ENCODE measurements around the gene JMJD6.
A peak's percentile ranks its signal among the peaks of the same experiment; 100 is the strongest.
"Not testable (repeated sequence)": the region's sequence is repeated elsewhere in the genome, so short reads cannot be mapped to it uniquely, and the experiment has no call there.

Gene JMJD6

DNA sequence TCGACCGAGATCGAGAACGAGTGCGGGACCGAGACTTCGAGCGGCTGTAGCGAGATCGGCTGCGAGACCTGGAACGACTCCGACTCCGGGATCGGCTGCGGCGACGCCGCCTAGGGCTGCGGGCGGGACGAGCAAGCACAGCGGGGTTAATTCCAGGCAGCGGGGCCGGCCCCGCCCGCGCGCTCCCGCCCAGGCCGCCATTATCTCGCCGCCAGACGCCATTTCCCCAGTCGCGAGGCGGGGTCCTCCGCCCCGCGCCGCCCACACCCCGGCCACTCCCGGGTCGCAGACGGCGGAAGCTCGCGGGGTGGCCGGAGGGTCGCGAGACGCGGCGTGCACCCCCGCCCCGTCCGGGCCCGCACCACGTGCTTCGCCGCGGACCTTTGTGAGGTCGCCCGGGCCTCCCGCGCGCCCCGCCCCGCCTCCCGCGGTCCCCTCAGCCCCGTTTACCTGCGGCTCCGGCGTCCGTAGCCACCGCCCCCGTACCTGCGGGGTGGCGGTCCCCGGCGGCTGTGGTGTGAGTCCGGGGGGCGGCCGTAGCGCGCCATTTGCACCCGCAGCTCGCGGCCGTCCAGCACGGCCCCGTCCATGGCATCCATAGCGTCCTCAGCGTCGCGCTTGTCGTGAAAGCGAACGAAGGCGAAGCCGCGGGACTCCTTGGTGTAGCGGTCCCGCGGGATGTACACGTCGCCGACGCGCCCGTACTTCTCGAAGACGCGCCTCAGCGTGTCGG is 10.1 kb upstream of the JMJD6 start:
- DNase-seq (ENCODE audit: low read depth), result peak; percentile 62

DNA sequence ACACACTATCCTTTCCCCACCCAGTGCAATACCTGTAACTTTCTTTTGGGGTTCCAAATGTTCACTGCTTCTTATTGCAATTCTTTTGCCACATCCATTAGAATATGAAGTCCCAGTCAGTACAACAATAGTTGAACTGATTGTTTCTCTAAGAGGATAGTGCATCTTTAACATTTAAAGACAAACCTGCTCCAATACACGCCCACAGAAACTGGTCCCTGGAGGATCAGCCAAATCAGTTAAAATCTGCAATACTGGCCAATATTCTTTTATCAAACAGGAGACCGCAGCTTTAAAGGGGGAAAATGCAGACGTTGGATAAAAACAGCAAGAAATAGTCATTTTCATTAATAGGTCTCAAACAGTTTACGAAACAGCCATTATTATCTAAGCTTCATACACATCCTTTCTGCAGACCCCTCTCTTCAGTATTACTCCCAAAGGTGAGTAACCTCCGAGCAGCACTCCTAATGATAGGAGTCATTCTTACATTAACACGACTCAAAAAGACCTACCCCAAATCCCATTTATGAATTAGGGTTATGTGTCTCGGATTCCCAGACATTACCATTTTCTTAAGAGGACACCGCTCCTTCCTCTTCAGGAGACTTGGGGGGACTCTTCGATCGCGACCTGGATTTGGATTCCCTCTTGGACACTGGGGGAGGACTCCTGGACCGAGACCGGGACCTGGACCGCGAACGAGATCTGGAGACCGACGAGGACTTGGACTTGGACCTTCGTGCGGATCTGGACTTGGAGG is 9.4 kb upstream of the JMJD6 start:
- DNase-seq (ENCODE audit: low read depth), result no peak

- no peak for DNase-seq (ENCODE audit: low read depth)
Measured at GRCh38 chr17:76735006-76735405, 8.6 kb upstream of the JMJD6 start.

- no peak for DNase-seq (ENCODE audit: low read depth)
Measured at GRCh38 chr17:76734080-76734840, 7.9 kb upstream of the JMJD6 start.

DNA sequence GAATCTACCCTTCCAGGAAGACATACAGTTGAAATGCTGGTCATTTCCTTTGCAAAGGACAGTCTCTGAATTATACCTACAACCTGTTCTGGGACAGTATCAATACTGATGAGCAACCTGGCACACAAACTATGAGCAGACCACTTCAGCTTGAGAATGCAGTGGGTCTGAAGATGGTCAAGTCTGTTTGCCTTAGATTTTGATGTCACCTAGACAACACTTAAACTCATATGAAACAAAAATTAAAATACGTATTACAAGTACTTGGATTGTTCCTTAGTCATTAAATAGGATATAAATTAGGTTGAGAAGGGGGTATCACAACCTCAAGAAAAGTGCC is 7.2 kb upstream of the JMJD6 start:
- DNase-seq (ENCODE audit: low read depth), result no peak

DNA sequence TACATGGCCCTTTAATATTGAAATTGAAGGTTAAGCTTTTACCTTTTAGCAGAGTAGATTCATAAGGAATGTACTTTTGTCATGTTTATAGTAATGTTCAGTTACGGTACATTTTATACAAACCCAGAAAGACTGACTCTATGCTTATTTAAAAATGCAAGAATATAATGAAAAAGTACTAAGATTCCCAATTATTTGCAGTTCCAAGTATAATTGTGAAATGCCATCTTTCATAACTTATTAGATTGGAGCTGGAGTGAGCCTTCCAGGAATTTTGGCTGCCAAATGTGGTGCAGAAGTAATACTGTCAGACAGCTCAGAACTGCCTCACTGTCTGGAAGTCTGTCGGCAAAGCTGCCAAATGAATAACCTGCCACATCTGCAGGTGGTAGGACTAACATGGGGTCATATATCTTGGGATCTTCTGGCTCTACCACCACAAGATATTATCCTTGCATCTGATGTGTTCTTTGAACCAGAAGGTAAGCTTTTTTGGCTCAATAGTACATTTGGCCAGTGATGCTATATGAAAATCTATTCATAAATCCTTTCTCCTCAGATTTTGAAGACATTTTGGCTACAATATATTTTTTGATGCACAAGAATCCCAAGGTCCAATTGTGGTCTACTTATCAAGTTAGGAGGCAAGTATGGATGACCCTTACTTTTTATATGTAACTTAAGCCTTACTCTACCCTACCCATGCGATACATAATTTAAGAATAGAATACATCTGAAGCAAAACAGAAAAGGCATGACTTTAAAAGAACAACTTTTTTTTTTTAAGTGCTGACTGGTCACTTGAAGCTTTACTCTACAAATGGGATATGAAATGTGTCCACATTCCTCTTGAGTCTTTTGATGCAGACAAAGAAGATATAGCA is 6.6 kb upstream of the JMJD6 start:
- DNase-seq (ENCODE audit: low read depth), result no peak

DNA sequence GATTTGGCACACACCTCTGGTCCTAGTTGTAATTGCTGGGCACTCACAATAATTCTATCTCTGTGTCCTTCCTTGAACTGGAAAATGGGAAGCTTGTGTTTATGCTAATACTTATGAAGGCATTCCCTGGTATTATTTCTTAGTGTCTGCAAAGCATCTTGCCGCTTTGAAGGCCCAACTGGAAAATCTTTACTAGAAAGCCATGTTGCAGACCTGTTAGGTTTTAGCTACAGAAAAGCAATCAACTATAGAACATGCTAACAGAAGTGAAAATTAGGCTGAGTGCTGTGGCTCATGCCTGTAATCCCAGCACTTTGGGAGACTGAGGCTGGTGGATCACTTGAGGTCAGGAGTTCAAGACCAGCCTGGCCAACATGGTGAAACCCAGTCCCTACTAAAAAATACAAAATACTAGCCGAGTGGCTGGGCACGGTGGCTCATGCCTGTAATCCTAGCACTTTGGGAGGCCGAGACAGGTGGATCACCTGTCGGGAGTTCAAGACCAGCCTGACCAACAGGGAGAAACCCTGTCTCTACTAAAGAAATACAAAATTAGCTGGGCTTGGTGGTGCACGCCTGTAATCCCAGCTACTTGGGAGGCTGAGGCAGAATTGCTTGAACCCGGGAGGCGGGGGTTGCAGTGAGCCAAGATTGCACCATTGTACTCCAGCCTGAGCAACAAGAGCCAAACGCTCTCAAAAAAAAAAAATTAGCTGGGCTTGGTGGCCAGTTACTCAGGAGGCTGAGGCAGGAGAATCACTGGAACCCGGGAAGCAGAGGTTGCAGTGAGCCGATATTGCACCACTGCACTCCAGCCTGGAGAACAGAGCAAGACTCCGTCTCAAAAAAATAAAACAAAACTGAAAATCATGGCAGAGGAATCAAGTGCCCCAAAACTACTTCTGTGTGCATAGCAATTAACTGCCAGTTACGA is 5.7 kb upstream of the JMJD6 start:
- DNase-seq (ENCODE audit: low read depth), result not testable (repeated sequence)

DNA sequence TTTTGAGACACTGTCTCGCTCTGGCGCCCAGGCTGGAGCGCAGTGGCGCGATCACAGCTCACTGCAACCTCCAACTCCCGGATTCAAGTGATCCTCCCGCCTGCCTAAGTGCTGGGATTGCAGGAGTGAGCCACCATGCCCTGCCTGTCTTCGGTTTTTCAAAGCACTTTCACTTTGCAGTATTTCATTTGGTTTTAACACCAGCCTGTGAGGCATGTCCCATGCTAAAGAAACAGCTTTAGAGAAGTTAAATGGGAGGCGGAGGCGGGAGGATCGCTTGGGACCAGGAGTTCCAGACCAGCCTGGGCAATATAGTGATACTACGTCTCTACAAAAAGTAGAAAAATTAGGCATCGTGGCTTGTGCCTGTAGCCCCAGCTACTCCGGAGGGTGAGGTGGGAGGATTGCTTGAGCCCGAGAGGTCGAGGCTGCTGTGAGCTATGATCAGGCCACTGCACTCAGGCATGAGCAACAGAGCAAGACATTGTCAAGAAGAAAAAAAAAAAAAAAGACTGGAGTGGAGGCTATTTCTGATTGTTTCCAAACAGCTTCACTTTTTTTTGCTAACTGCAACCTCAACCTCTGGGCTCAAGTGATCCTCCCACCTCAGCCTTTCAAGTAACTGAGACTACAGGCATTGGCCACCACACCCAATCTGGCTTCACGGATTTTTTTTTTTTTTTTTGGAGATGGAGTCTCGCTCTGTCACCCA is 1.5 kb upstream of the JMJD6 start:
- no peak for DNase-seq (ENCODE audit: low read depth)

DNA sequence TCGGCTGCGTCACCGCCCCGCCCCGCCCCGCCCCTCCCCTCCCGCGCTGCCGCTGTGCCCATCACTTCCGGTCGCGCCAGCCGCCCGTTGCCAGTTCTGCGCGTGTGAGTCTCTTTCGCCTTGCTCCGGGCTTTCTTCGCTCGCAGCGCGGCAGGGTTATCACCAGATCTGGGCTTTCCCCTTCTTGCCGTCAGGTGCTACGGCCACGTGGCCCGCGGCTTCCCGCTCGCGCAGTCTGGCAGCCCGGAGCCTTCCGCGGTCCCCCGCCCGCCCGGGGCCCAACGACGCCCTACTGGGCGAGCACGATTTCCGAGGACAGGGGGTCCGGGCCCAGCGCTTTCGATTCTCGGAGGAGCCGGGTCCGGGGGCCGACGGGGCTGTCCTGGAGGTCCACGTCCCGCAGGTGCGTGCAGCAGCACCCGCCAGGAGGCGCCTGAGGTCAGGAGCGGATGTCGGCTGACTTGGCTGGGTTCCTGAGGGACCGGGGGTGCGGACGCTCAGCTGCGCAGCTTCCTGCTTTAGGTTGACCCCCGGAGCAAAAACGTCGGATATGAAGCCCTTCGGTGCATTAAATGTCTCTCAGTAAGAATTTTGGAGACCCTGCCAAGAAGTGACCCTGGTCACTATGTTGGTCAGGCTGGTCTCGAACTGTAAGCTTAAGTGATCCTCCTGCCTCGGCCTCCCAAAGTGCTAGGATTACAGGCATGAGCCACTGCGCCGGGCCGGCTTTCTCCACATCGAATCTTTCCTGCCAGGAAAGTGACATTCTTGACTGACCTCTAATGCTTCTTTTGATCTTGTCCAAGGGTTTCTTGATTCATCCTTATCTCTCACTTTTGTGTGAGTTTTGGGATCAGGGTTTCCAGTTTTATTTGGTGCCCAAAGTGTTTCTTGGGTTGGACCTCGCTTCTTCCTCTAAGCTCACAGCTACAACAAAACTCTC is 641 bp upstream of the JMJD6 start, which contains the start of gene METTL23:
Gene METTL23 (plus strand): TSS at position 64 of the 943 bp plus-strand sequence. CDS start 2,872 bp downstream, outside the sequence.
- DNase-seq (ENCODE audit: low read depth), result no peak

DNA sequence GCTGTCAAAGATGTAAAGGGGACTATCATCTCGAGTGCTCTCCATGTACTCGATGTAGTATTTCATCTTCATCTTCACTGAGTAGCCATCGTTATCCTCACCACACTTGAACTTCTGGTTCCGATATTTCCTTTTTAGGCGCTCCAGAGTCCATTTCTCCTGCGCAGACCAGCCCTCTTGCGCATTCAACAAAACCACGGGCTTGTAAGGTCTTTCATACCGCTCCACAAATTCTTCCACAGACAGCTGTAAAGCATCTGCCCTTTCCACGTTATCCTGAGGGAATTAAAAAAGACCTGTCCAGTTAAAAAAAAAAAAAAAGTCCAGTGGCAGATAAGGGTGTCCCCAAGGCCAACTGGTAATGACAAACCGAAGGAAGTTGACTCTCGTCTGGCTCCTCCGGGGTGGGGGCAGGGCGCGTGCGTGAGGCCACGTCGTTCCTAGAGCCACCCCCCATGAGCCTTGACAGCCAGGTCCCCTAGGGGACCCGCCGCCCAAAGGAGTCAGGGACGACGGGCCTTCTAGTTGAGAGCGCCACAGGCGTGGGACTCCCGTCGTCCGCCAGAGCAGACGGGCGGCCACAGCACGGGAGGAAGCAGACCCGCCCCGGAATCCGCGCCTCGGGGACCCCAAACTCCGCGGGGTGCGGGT is 701 bp downstream of the JMJD6 start:
- peak; percentile 52 for DNase-seq (ENCODE audit: low read depth)

- no peak for DNase-seq (ENCODE audit: low read depth)
Measured at GRCh38 chr17:76723812-76724211, 2.6 kb downstream of the JMJD6 start.

GRCh38 chr17:76722977-76723376 is 3.4 kb downstream of the JMJD6 start:
- not testable (repeated sequence) for DNase-seq (ENCODE audit: low read depth)

DNA sequence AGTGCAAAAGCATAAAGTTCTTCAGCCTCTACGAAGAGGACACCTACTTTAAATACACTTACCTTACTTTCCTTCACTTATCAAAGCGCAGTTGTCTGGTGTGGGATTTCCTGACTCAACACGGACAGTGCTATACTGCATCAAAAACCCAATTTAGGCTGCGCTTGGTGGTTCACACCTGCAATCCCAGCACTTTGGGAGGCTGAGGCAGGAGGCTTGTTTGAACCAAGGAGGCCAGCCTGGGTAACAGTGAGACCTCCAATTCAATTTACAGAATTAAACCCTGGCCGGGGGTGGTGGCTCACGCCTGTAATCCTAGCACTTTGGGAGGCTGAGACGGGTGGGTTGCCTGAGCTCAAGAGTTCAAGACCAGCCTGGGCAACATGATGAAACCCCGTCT is 4.1 kb downstream of the JMJD6 start:
- DNase-seq (ENCODE audit: low read depth), result no peak

GRCh38 chr17:76721463-76721862 is 4.9 kb downstream of the JMJD6 start:
- DNase-seq (ENCODE audit: low read depth), result no peak

GRCh38 chr17:76720941-76721340 is 5.5 kb downstream of the JMJD6 start:
- DNase-seq (ENCODE audit: low read depth), result no peak

DNA sequence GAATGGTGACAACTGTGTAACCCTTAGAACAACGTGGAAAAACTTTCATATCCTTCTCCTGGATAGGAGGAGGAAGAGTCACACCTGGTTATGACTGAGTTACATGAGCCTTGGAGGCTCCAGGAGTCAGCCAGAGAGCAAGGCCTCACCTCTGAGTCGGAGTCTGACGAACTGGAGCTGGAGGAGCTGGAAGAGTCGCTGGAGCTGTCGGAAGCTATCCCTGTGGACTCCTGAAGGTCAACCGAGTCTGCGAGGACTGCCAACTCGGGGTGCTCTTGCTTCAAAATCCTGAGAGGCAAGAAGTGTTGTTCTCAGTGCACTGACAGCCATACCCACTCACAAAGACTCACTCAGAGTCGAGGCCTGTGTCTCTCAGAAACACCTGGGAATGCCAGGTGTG is 6.2 kb downstream of the JMJD6 start:
- DNase-seq (ENCODE audit: low read depth), result no peak

DNA sequence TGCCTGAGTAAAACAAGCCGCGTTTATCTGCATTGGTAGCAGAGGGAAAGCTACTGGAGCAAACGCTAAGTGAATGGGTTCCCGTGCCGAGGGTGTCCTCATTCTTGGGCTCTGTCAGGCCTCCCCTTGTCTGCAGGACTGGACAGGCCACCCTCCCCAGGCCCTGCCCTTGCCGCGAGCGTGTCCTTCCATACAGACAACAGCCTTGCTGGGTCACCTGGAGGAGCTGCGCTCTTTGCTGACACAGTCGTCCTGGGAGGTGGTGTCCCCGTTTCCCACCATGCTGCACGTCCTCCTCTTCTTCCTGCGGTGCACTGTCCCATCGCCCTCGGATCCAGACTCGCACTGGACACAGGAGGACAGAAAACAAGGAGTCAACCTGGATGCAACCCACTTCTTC is 7.9 kb downstream of the JMJD6 start:
- DNase-seq (ENCODE audit: low read depth), result no peak

DNA sequence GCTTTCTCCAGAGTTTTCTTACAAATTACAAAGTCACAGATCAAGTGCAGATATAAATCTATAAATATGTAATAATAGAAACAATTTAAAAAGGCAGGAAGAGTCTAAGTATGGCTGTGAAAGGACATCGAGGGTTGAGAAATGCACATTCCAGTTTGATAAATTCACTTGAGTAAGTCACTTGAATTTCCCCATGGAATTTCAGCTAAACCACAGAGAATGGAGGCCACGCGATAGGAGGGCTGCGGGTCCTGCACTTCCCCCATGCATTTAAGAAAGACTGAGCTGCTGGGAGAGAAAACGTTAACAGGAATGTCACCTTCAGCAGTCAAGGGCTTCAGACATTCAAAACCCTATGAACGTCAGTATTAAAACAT is 9.6 kb downstream of the JMJD6 start:
- no peak for DNase-seq (ENCODE audit: low read depth)
